HG02678 (cell line): ENCODE data around the gene ME1.
"Not testable (repeated sequence)": the region's sequence is repeated elsewhere in the genome, so short reads cannot be mapped to it uniquely, and the experiment has no call there.

ENCODE experiments used
- ATAC-seq: cut with Tn5 transposase; IDR thresholded peaks from one replicate; pipeline ENCODE4 v1.9.1; 2021; ENCODE audit warnings: mild to moderate bottlenecking, moderate library complexity; ENCODE audit not compliant: unreplicated experiment

The ME1 gene

DNA sequence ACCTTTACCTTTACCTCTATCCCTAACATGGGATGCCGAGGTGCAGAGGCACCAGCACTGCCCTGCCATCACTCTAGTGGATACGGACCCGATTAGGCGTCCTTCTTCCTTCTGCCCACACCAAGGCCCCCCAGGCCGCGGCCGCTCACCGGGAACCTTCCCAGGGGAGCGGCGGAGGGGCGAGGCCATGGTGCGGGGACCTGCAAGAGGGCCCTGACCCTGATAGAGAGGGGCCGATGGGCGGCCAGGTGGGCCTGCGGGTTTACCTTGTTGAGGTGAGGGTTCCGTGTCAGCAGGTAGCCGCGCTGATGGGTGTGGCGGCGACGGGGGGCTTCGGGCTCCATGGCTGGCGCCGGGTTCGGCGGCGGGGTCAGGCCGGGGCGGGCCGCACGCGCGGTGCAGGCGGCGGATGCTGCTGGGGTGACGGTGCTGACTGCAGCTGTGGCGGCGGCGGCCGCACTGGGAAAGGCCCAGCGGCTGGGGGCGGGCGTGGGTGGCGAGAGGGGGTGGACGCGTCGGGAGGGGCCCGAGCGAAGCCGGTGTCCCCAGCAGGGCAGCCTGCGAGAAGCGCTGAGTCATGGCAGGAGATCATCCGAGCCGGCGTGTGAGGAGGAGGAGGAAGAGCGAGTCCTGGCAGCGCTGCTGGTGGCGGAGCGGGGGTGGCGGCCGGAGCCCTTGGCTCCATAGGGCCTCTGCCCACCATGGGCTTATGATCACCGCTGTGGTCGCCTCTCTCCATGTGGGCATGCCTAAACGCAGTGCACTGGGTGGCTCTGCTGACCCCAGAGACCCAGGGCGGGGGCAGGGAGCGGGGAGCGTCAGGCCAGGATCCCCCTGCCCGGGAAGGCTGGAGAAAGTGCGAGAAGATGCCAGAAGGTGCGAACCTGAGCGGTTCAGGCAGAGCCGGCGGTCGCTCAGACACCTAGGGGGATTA, at the start of gene ME1:
TSS of gene ME1 (minus strand) at position 441 of the 934 bp plus-strand sequence. CDS start at position 344, 97 bp downstream.
- peak; percentile 85 for ATAC-seq

DNA sequence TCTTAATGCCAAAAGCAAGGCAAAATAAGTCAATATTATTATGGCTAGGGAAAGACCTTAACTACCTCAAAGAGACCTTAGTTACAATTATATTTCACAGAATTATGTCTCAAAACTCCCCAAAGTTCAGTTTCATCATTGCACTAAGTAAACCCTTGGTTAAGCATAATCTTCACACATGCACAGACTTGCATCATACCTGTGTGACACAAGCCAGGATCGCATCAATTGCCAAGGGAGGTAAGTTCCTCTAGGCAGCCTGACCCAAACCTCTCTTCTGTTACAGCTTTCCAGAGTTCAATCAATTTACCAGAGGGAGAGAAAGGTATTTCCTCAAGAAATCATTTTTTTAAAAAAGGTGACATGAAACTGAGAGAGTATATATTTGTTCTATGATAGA, 49.6 kb upstream of the ME1 start:
- ATAC-seq = no peak

DNA sequence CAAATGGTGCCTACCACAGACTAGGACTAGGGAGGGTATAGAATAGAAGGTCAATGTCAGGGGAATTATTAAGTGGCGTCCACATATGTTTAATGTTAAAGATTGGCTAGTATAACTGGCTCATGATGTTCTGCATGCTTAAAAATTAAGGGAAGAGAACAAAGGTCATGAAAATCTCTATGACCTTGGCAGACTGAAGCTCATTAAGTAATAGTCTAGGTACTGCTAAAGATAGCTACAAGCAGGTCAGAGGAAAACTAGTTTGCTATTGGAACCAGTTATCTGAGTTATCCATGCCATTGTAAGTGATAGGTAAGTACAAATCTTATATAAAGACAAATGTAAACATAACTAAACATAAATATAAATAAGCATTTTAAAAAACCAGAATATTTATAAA, 48.5 kb upstream of the ME1 start:
- no peak for ATAC-seq

DNA sequence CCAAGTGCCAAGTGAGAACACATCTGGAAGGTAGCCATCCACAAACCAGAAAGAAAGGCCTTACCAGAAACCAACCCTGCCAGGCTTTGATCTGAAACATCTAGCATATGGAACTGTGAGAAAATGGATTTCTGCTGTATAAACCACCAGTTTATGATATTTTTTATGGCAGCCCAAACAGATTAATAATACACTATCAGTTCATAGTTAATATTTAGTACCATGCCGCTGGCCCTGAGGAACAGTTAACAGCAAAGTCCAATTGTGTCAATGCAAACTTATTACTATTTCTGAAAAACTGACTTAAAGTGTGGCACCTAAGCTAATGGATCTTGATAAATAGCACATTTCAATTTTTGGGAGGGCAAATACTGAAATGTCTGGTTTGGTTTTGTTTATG, 46.1 kb upstream of the ME1 start:
- ATAC-seq = no peak

DNA sequence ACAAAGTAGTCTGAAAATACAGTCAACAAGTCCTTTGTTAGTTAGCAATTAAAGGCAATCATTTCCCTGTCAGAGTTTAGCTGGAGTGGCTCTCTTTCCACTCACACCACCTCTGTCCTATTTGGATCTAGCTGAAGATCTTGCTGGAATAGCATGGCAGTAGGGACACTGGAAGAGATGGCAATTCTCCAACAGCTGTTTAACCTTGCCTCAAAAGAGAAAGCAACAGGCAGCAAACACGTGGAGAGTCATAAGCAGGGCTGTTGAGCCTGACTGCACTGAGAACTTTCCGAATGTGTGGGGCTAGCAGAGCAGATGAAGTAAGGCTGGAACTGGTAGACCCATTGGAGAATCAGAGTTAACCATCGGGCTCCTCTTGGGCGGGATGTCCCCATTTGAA, 43.5 kb upstream of the ME1 start:
- ATAC-seq = no peak

DNA sequence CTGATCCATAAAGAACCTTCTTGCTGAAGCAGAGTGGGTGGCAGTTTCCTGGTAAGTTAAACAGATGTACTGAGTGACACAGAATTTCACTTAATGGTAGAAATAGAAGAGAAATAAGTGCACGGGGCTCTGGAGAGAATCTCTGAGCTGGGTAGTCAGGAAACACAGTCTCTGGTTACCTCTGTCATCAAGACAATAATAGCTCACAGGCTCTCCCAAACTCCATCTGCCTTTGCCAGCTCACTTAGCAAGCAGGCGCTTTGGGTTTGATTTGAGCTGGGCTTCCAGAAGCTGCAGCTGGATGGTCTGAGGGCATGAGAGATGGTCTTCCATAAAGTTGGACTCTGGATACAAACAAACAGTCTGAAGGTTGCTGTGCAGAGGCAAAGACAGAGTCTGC, 41.9 kb upstream of the ME1 start:
- ATAC-seq = no peak

DNA sequence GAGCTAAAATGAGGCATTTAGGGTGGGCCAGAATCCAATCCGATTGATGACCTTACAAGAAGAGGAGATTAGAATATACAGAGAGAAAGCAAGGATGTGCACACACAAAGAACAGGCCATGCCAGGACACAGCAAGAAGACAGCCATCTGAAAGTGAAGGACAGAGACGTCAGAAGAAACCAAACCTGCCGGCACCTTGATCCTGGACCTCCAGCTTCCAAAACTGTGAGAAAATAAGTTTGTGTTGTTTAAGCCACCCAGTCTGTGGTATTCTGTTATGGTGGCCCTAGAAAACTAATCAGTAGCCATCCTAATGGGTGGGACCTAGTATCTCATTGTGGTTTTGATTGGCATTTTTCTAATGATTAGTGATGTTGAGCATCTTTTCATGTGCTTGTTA, 39.7 kb upstream of the ME1 start:
- ATAC-seq = no peak

DNA sequence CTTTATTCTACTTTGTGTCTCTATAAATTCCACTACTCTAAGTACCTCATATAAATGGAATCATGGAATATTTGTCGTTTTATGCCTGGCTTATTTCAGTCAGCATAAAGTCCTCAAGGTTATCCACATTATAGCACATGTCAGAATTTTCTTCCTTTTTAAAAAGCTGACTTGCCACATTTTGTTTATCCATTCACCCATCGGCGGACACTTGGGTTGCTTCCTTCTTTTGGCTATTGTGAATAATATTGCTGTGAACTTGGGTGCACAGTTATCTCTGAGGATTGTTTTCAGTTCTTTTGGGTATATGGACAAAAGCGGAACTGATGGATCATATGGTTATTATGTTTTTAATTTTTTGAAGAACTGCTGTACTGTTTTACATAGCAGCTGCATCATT, 39.1 kb upstream of the ME1 start:
- ATAC-seq = no peak

DNA sequence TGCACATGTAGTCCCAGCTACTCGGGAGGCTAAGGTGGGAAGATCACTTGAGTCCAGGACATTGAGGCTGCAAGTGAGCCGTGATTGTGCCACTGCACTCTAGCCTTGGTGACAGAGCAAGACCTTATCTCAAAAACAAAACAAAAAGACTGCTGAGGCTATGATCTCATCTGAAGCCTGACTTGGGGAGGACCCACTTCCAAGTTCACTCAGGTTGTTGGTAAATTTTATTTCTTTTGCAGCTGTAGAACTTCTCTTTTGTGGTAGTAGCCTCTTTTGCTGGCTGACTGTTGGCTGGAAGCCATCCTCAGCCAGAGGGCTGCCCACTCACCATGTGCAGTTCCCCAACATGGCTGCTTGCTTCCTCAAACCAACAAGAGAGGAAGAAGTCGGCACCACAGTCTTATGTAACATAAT, 36.8 kb upstream of the ME1 start:
- no peak for ATAC-seq

GRCh38 chr6:83466328-83466727, 35.5 kb upstream of the ME1 start:
- no peak for ATAC-seq

GRCh38 chr6:83464381-83465140, 33.7 kb upstream of the ME1 start:
- no peak for ATAC-seq

DNA sequence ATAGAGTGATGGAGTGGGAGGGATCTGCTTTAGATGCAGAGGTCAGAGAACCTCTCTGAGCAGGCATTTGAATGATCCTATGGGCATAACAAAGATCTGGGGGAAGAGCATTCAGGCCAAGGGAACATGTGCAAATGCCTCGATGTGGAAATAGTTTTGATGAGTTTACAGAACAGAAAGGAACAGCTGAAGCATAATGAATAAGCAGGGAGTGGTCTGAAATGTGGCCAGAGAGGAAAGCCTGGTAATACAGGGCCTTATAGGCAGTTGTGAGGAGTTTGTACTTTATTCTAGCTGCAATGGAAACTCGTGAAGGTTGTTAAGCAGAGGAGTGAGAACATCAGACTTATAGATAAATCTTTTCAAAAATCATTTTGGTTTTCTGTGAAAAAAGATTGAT, 33.0 kb upstream of the ME1 start:
- ATAC-seq = no peak

DNA sequence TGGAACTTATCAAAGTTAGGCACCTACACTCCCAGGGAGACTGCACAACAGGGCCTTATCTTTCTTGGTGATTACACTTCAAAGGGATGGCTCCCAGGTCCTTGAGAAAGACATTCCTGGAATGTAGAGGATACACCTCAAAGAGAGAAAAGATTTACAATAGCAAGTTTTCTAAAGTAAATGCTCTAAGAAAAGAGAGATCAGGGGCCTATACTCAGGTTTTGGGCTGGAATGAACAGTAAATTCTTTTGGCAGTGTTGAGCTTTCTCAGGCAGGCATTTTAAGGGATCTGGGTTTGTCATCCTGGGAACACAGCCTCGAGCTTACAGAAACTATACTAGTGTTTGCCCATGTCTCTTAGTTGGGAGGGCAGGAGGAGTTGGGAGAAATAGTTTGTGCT, 31.7 kb upstream of the ME1 start:
- ATAC-seq = no peak

- no peak for ATAC-seq
Measured at GRCh38 chr6:83461438-83461837, 30.6 kb upstream of the ME1 start.

DNA sequence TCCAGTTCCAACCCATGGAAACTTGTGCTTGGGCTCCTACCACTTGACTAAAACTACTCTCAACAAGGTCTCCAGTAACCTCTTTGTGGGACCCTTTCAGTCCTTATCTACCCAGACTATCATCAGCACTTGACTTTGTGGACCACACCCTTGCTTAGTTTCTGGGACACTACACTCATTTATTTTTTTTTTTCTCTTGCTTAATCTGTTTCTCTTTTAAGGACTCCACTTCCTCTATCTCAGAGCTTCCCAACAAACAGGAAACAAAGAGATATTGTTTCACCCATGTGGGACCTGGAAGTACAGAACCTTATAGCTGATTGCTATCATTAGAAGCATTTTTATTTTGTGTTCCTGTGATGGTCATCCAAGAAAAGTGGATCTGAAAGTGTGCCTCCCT, 28.8 kb upstream of the ME1 start:
- ATAC-seq = no peak

GRCh38 chr6:83450015-83450414, 19.2 kb upstream of the ME1 start:
- not testable (repeated sequence) for ATAC-seq

- ATAC-seq = not testable (repeated sequence)
Measured at GRCh38 chr6:83444086-83444699, 13.3 kb upstream of the ME1 start.

- no peak for ATAC-seq
Measured at GRCh38 chr6:83443516-83443915, 12.7 kb upstream of the ME1 start.

- ATAC-seq = no peak
Measured at GRCh38 chr6:83442752-83443151, 11.9 kb upstream of the ME1 start.

- ATAC-seq = no peak
Measured at GRCh38 chr6:83439201-83439600, 8.3 kb upstream of the ME1 start.

- no peak for ATAC-seq
Measured at GRCh38 chr6:83436674-83437073, 5.8 kb upstream of the ME1 start.

DNA sequence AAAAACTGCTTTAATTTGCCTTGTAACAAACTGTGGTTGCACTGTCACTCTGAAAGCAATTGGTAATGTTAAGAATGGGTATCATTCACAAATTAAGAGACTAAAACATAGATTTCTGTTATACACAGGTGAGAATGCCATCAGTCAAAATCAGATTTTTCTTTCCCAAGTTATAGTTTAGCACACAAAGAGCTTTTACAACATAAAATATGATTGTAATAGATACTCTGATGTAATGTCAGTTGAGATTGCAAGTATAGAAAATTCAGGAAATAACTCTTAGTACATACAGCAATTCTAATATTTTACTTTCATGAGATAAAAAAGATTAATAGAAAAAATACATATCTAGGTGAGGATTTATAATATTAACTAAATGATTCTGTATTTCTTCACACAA, 2.3 kb upstream of the ME1 start:
- ATAC-seq = no peak
